Kidney (tissue), 14 donors: Measurements from ENCODE around the gene SBF1. TPM values are rescaled to one million over a fixed set of nuclear protein-coding genes. Genes with fewer than 3 reads are reported as not detected.

Experiments used
- DNase-seq, 5 donors: peaks; one replicate each; pipeline ENCODE4 v3.0.0-alpha.2; 2013 to 2020
- FAIRE-seq: peaks from 2 replicates; lab custom pipeline; 2012; peaks lifted over from hg19 to GRCh38; lab: Jason Lieb, UNC
- H3K27ac ChIP-seq, 2 donors: one replicate each; pipeline ENCODE4 v1.7.0; 2013; ENCODE audit warnings: low read depth in 2 of 2, low read length in 2 of 2, inconsistent platforms in 1 of 2
- H3K27me3 ChIP-seq: one replicate; pipeline ENCODE4 v1.7.1; 2013; ENCODE audit warnings: low read length, inconsistent platforms; ENCODE audit not compliant: control insufficient read depth, insufficient read depth
- H3K36me3 ChIP-seq, 3 donors: one replicate each; pipeline versions ENCODE4 v1.7.0 to v1.7.1; 2013; ENCODE audit warnings: low read length in 3 of 3, control low read depth in 1 of 3, inconsistent platforms in 1 of 3; ENCODE audit not compliant: insufficient read depth in 3 of 3, control insufficient read depth in 2 of 3
- H3K4me1 ChIP-seq, 3 donors: one replicate each; pipeline versions ENCODE4 v1.7.0 to v1.7.1; 2013; ENCODE audit warnings: low read length in 3 of 3, inconsistent platforms in 1 of 3, low read depth in 1 of 3; ENCODE audit not compliant: control insufficient read depth in 2 of 3, insufficient read depth in 2 of 3
- H3K4me3 ChIP-seq, 3 donors: one replicate each; pipeline versions ENCODE4 v1.7.0 to v1.8.1; 2013; ENCODE audit warnings: low read length in 3 of 3, control low read depth in 1 of 3, inconsistent platforms in 1 of 3
- H3K9ac ChIP-seq, 3 donors: one replicate each; pipeline versions ENCODE4 v1.7.0 to v1.7.1; 2013; ENCODE audit warnings: low read length in 3 of 3, control low read depth in 1 of 3, inconsistent platforms in 1 of 3
- H3K9me3 ChIP-seq, 3 donors: one replicate each; pipeline versions ENCODE4 v1.7.0 to v1.7.1; 2013; ENCODE audit warnings: low read length in 3 of 3, control low read depth in 1 of 3, inconsistent platforms in 1 of 3; ENCODE audit not compliant: control insufficient read depth in 2 of 3, insufficient read depth in 1 of 3
- CTCF ChIP-seq: IDR thresholded peaks from 3 replicates; pipeline ENCODE4 v1.5.1; 2012; ENCODE audit warnings: mild to moderate bottlenecking, moderate library complexity, borderline replicate concordance; ENCODE audit not compliant: insufficient read depth; ENCODE audit errors: extremely low read depth
- intact Hi-C: fragments of 100-400 bp; cut with DNase I; formaldehyde crosslinking; loops from one replicate; pipeline ENCODE4 v1.11.1; 2022
- polyA plus RNA-seq: library from polyadenylated mRNA; stranded (reverse); fragments of 350-450 nt; fragmentation: Illumina TruSeq; extraction: RNeasy Lipid Tissue Mini Kit (QIAGEN cat#74804); gene quantifications from one replicate; pipeline ENCODE4 v1.2.3, GENCODE V29; 2014; ENCODE audit warnings: low read depth, low replicate concordance; ENCODE audit not compliant: insufficient read depth
- total RNA-seq: library from RNA; stranded (reverse); fragmentation: NEBNext Ultra II Directional; extraction: Animal tissue kit (Norgen Biotek cat#: 25700); gene quantifications from one replicate; pipeline ENCODE4 v1.2.1, GENCODE V29; 2021
- donor health status: control.
- donor health status: control.
- donor health status: control.
- donor health status: control.
- donor health status: control.
- donor health status: DM: yes; HTN: yes; CAD: no.
- donor health status: Normal renal cell carcinoma (clear cell type).

Gene SBF1
- total and polyA plus RNA-seq, 2 donors from 2014 or later: 18.1 to 73.9 TPM

DNA sequence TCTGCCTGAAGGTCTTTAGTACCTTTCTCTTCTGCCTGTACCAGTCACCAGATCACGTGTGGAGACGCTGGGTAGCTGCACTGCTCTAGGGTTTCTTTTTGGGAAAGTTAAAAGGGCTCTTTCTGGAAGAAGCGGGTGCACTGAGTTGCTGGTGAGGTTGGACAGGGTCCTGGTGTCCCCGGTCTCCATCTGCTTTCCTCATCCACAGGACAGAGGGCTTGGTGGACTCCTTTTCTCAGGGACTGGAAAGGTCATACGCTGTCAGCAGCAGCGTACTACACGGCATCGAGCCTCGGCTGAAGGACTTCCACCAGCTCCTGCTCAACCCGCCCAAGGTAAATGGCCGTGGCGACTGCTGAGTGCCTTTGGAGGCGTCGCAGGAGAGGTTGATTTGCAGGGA is 52.8 kb downstream of the SBF1 start:
- intact Hi-C loops: no loop called here
- Histone ChIP-seq H3K27ac (no peak overlapping the region), H3K4me3 (no peak overlapping the region), H3K27me3 (no peaks in the 10 kb centered on the region), H3K9me3 (no peaks in the 10 kb centered on the region), H3K9ac (no peak overlapping the region), H3K36me3 (peaks cover 4 to 63% (median 58%) of the 10 kb centered on the region in 3 donors), H3K4me1 (no peaks in the 10 kb centered on the region)
- no peak for TF ChIP-seq CTCF
- no peak for FAIRE-seq
- DNase-seq: peak in 1 of 5 donors; percentile 35

- FAIRE-seq (no peak), DNase-seq (peak in 1 of 5 donors; percentile 54)
- Histone ChIP-seq H3K9ac (no peak overlapping the region), H3K4me3 (no peak overlapping the region), H3K4me1 (no peaks in the 10 kb centered on the region), H3K9me3 (no peaks in the 10 kb centered on the region), H3K27me3 (no peaks in the 10 kb centered on the region), H3K27ac (no peak overlapping the region), H3K36me3 (peaks cover 7 to 73% (median 64%) of the 10 kb centered on the region in 3 donors)
- intact Hi-C loops: no loop called here
- TF ChIP-seq CTCF: no peak
Measured at GRCh38 chr22:50420581-50420980, 54.3 kb downstream of the SBF1 start.

- intact Hi-C loops: no loop called here
- H3K27ac ChIP-seq: no peak overlapping the region
- peaks cover 7 to 73% (median 65%) of the 10 kb centered on the region in 3 donors for H3K36me3 ChIP-seq
- TF ChIP-seq CTCF: no peak
- peak in 1 of 5 donors; percentile 56 for DNase-seq
- H3K4me3 ChIP-seq: no peak overlapping the region
- no peak for FAIRE-seq
- no peaks in the 10 kb centered on the region for H3K27me3 ChIP-seq
- no peak overlapping the region for H3K9ac ChIP-seq
- no peaks in the 10 kb centered on the region for H3K4me1 ChIP-seq
- H3K9me3 ChIP-seq: no peaks in the 10 kb centered on the region
Measured at GRCh38 chr22:50420015-50420414, 54.8 kb downstream of the SBF1 start.

GRCh38 chr22:50419116-50419515 is 55.7 kb downstream of the SBF1 start:
- no peak overlapping the region for H3K27ac ChIP-seq
- FAIRE-seq (no peak), DNase-seq (peak in 1 of 5 donors; percentile 55)
- no peak overlapping the region for H3K9ac ChIP-seq
- no peak for TF ChIP-seq CTCF
- H3K4me1 ChIP-seq: no peaks in the 10 kb centered on the region
- no peaks in the 10 kb centered on the region for H3K27me3 ChIP-seq
- H3K4me3 ChIP-seq: no peak overlapping the region
- H3K9me3 ChIP-seq: no peaks in the 10 kb centered on the region
- intact Hi-C loops: no loop called here
- peaks cover 7 to 78% (median 66%) of the 10 kb centered on the region in 3 donors for H3K36me3 ChIP-seq
